SU-DHL-6 (cell line): ENCODE measurements around the gene DNAH17.

Source experiments
- EZH2phosphoT487 ChIP-seq: fragments of 200-600 bp; sonication (generic), shearing (Covaris generic); conservative IDR thresholded peaks from 2 replicates; pipeline ENCODE4 v1.6.1; 2018; ENCODE audit warnings: mild to moderate bottlenecking, antibody characterized with exemption, low read length, moderate library complexity, mixed read lengths
- TF ChIP-seq, protein P1 (sequence below): fragments of 200-600 bp; sonication (generic); IDR thresholded peaks from one replicate; pipeline ENCODE4 v1.5.1; 2017; ENCODE audit warnings: antibody characterized with exemption, mild to moderate bottlenecking, low read length, moderate library complexity; ENCODE audit not compliant: insufficient read depth, poor library complexity, severe bottlenecking

DNA sequence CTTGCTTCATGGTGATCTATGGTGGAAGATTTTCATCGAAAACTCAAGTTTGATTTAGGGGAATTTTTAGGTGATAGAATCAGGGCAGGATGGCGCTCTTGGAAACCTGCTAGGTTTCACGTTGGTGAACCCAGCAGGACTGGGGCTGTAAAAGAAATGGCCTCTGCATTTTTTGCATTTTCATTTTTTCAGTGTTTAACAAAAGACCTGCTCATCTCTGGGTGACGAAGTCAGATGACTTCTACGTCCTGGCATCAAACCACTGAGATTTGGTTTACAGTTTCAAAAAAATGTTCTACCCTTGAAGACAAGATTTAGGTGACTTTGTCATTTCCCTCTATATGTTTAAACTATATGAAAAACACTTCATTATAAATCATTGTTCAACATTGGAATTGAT, 196.8 kb downstream of the DNAH17 start:
- TF ChIP-seq, protein P1, sequence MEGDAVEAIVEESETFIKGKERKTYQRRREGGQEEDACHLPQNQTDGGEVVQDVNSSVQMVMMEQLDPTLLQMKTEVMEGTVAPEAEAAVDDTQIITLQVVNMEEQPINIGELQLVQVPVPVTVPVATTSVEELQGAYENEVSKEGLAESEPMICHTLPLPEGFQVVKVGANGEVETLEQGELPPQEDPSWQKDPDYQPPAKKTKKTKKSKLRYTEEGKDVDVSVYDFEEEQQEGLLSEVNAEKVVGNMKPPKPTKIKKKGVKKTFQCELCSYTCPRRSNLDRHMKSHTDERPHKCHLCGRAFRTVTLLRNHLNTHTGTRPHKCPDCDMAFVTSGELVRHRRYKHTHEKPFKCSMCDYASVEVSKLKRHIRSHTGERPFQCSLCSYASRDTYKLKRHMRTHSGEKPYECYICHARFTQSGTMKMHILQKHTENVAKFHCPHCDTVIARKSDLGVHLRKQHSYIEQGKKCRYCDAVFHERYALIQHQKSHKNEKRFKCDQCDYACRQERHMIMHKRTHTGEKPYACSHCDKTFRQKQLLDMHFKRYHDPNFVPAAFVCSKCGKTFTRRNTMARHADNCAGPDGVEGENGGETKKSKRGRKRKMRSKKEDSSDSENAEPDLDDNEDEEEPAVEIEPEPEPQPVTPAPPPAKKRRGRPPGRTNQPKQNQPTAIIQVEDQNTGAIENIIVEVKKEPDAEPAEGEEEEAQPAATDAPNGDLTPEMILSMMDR: no peak
- no peak for TF ChIP-seq EZH2phosphoT487
